Sigmoid colon (tissue), 7 donors: ENCODE data around the gene THRA. TPM values are rescaled to one million over a fixed set of nuclear protein-coding genes. Genes with fewer than 3 reads are reported as not detected.

Experiments used
- DNase-seq: peaks from one replicate; pipeline ENCODE4 v3.0.0-alpha.2; 2019
- H3K27ac ChIP-seq, 4 donors: fragments of 200-600 bp; sonication (generic); one replicate each; pipeline ENCODE4 v1.5.1; 2016 to 2019; ENCODE audit warnings: mild to moderate bottlenecking in 1 of 4
- H3K27me3 ChIP-seq, 3 donors: fragments of 200-600 bp; sonication (generic); one replicate each; pipeline ENCODE4 v1.5.1; 2019; ENCODE audit warnings: mild to moderate bottlenecking in 1 of 3
- H3K36me3 ChIP-seq, 4 donors: fragments of 200-600 bp; sonication (generic); one replicate each; pipeline ENCODE4 v1.5.1; 2016 to 2019
- H3K4me1 ChIP-seq, 4 donors: fragments of 200-600 bp; sonication (generic); one replicate each; pipeline ENCODE4 v1.5.1; 2017 to 2019
- H3K4me3 ChIP-seq, 4 donors: fragments of 200-600 bp; sonication (generic); one replicate each; pipeline ENCODE4 v1.5.1; 2017 to 2019; ENCODE audit warnings: mild to moderate bottlenecking in 2 of 4, moderate library complexity in 1 of 4
- H3K9me3 ChIP-seq, 4 donors: fragments of 200-600 bp in 3 of 4; sonication (generic) in 3 of 4; one replicate each; pipeline versions ENCODE4 v1.5.1 to v1.6.1; 2013 to 2019
- CTCF ChIP-seq, 4 experiments: fragments of 450-650 bp in 3 of 4; fragments of 200-600 bp in 1 of 4; IDR thresholded peaks; one replicate each; pipeline ENCODE4 v1.5.1; 2016 to 2019; ENCODE audit warnings: antibody characterized with exemption in 4 of 4, mild to moderate bottlenecking in 3 of 4, moderate library complexity in 2 of 4
- EP300 ChIP-seq, 4 donors: sonication (generic); formaldehyde crosslinking; IDR thresholded peaks; one replicate each; pipeline ENCODE4 v1.6.1; 2017; ENCODE audit warnings: antibody characterized with exemption in 4 of 4
- POLR2A ChIP-seq, 2 donors: fragments of 450-650 bp; IDR thresholded peaks; one replicate each; pipeline ENCODE4 v1.6.1; 2016; ENCODE audit warnings: antibody characterized with exemption in 2 of 2, mild to moderate bottlenecking in 2 of 2, moderate library complexity in 2 of 2
- POLR2AphosphoS5 ChIP-seq, 4 donors: sonication (generic); formaldehyde crosslinking; IDR thresholded peaks; one replicate each; pipeline ENCODE4 v1.6.1; 2017; ENCODE audit warnings: antibody characterized with exemption in 4 of 4
- WGBS, 2 donors: extraction: QIAGEN DNeasy Blood & Tissue Kit; methylation state at CpG; one replicate each; pipeline ENCODE4 v1.1.7; 2013; 5-methylcytosine and 5-hydroxymethylcytosine counted together
- intact Hi-C: fragments of 100-400 bp; cut with DNase I; formaldehyde crosslinking; loops from one replicate; pipeline ENCODE4 v1.15.1; 2023
- polyA plus RNA-seq, 3 donors: library from polyadenylated mRNA; stranded (reverse); fragments of 200-250 nt; gene quantifications; one replicate each; pipeline ENCODE4 v1.2.3, GENCODE V29; 2013
- total RNA-seq, 4 donors: library from RNA; depleted of rRNA; stranded (reverse); fragments of >200 nt; gene quantifications; one replicate each; pipeline ENCODE4 v1.1.0, GENCODE V29; 2016
- donor health status: healthy with polysubstance abuse.
- donor health status: Bipolar disorder and iron deficiency.
- donor health status: healthy.

Gene THRA
- total and polyA plus RNA-seq, 7 donors: 25.4 to 86.1 (median 78.8) TPM

- H3K9me3 ChIP-seq: no peaks in the 10 kb centered on the region
- DNase-seq: peak; percentile 98
- peak overlapping the region; percentile 97 to 100 (median 98) for H3K27ac ChIP-seq
- no peaks in the 10 kb centered on the region for H3K27me3 ChIP-seq
- intact Hi-C loops: loop anchor here (1.0 to 5.0 kb wide), 4 partner anchors 8 to 174 kb away; partner anchors contain the start of genes CDC6 and MSL1
- no peaks in the 10 kb centered on the region for H3K36me3 ChIP-seq
- H3K4me1 ChIP-seq: peaks cover 0 to 66% (median 59%) of the 10 kb centered on the region in 4 donors
- peak; percentile 81 to 98 (median 86) for TF ChIP-seq CTCF (IDR thresholded peaks at IDR 0.05)
- TF ChIP-seq EP300 (IDR thresholded peaks at IDR 0.05): peak in 1 of 4 donors; percentile 91
- TF ChIP-seq POLR2AphosphoS5 (IDR thresholded peaks at IDR 0.05): peak; percentile 45 to 95 (median 66)
- TF ChIP-seq POLR2A (IDR thresholded peaks at IDR 0.05): peak in 1 of 2 donors; percentile 6
- peak overlapping the region; percentile 8 to 51 (median 43) for H3K4me3 ChIP-seq
- WGBS, 2 donors: 0 to 1% methylated on average over 17 of the region's 17 CpGs
Observed at GRCh38 chr17:40113110-40113906, 50.5 kb downstream of the THRA start.

GRCh38 chr17:40113907-40114245 is 51.1 kb downstream of the THRA start:
- Histone ChIP-seq H3K36me3 (no peaks in the 10 kb centered on the region), H3K27me3 (no peaks in the 10 kb centered on the region), H3K9me3 (no peaks in the 10 kb centered on the region), H3K4me1 (peaks cover 0 to 60% (median 54%) of the 10 kb centered on the region in 4 donors), H3K27ac (peak overlapping the region; percentile 97 to 100 (median 98)), H3K4me3 (peak overlapping the region in 3 of 4 donors; percentile 39 to 51 (median 47))
- intact Hi-C loops: loop anchor here (1.0 to 5.0 kb wide), 4 partner anchors 7 to 173 kb away; partner anchors contain the start of genes CDC6 and MSL1
- 48 to 49% methylated on average over 5 of the region's 5 CpGs for WGBS, 2 donors
- DNase-seq: no peak
- TF ChIP-seq EP300 (IDR thresholded peaks at IDR 0.05) (no peak), POLR2AphosphoS5 (IDR thresholded peaks at IDR 0.05) (no peak), POLR2A (IDR thresholded peaks at IDR 0.05) (no peak), CTCF (IDR thresholded peaks at IDR 0.05) (no peak)

- no peaks in the 10 kb centered on the region for H3K9me3 ChIP-seq
- H3K36me3 ChIP-seq: no peaks in the 10 kb centered on the region
- DNase-seq: peak; percentile 17
- peaks cover 0 to 53% (median 46%) of the 10 kb centered on the region in 4 donors for H3K4me1 ChIP-seq
- WGBS, 2 donors: 57 to 65% methylated on average over 2 of the region's 2 CpGs
- H3K27me3 ChIP-seq: no peaks in the 10 kb centered on the region
- intact Hi-C loops: no loop called here
- TF ChIP-seq POLR2A (IDR thresholded peaks at IDR 0.05): no peak
- TF ChIP-seq CTCF (IDR thresholded peaks at IDR 0.05): no peak
- no peak for TF ChIP-seq POLR2AphosphoS5 (IDR thresholded peaks at IDR 0.05)
- TF ChIP-seq EP300 (IDR thresholded peaks at IDR 0.05): no peak
- H3K27ac ChIP-seq: peak overlapping the region in 3 of 4 donors; percentile 98 to 100 (median 99)
- H3K4me3 ChIP-seq: no peak overlapping the region
Observed at GRCh38 chr17:40115101-40115436, 52.3 kb downstream of the THRA start.

GRCh38 chr17:40121181-40122135 is 58.7 kb downstream of the THRA start, which contains the start of gene MSL1:
Gene MSL1 (plus strand): TSS chr17:40121971. CDS start chr17:40122613, 642 bp downstream.
- Histone ChIP-seq H3K36me3 (peaks cover 0 to 9% (median 4%) of the 10 kb centered on the region in 4 donors), H3K4me1 (peaks cover 0 to 36% (median 32%) of the 10 kb centered on the region in 4 donors), H3K27ac (peak within 1 kb of the TSS; percentile 98 to 100 (median 99)), H3K27me3 (no peaks in the 10 kb centered on the region), H3K4me3 (peak within 1 kb of the TSS; percentile 86 to 99 (median 95)), H3K9me3 (no peaks in the 10 kb centered on the region)
- TF ChIP-seq POLR2A (IDR thresholded peaks at IDR 0.05): peak; percentile 47 to 64
- peak; percentile 83 to 94 (median 90) for TF ChIP-seq POLR2AphosphoS5 (IDR thresholded peaks at IDR 0.05)
- TF ChIP-seq CTCF (IDR thresholded peaks at IDR 0.05): no peak
- TF ChIP-seq EP300 (IDR thresholded peaks at IDR 0.05): peak in 1 of 4 donors; percentile 39
- WGBS, 2 donors: 1% methylated on average over 82 of the region's 82 CpGs
- peak; percentile 95 for DNase-seq
- intact Hi-C loops: loop anchor here (1.0 to 2.0 kb wide), 2 partner anchors 8 to 19 kb away; partner anchors contain the start of gene CASC3
